GM19438 (cell line): ENCODE measurements around the gene ARHGAP19.

Experiments used
- ATAC-seq: cut with Tn5 transposase; IDR thresholded peaks from one replicate; pipeline ENCODE4 v1.9.1; 2021; ENCODE audit warnings: low read depth; ENCODE audit not compliant: unreplicated experiment

ARHGAP19 gene

DNA sequence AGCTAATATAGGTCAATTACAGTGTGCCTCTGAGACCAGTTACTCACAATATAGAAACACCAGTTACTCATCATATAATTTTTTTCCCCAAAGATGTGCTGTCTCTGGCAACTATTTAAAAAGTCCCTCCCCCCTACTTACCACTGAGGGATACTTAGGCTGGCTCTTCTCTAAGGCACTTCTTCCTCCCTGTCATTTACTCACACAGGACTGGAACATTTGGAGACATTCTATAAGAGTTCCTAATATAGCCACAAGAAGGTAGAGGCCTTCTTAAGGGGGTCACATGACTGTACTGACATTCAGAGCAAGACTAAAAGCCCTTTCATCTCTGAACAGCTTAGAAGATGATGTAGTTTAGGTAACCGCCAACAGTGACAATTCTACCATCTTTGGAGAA is 62.3 kb downstream of the ARHGAP19 start:
- ATAC-seq: no peak

DNA sequence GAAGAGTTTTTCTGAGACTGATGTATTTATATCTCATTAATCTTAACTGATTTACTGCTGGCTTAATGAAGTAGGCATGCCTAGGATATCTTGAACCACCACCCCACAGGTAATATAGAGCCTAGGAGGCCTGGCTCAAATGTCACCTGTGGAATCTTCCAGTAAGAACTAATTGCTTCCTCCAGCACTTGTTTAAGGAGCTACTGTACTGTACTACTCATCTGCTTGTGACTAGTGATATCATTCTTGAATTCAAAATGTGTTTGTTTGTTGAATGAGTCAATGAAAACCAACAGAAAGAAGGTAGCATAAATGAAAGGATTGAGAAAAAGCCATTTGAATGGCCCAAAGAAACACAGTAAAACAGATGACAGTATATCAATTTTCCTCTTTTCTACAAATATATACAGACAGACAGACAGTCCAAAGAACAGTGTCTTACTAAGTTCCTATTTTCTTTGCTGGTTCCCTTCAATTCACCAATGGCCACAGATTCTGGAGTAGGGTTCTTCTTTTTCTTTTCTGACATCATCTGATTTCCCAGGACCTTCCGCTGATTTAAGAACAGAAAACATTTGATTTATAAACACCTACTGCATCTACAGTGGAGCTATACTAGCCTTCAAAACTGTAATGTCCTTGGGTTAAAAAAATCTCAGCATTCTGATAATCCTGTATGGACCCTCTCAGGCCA is 63.0 kb downstream of the ARHGAP19 start:
- ATAC-seq: no peak

DNA sequence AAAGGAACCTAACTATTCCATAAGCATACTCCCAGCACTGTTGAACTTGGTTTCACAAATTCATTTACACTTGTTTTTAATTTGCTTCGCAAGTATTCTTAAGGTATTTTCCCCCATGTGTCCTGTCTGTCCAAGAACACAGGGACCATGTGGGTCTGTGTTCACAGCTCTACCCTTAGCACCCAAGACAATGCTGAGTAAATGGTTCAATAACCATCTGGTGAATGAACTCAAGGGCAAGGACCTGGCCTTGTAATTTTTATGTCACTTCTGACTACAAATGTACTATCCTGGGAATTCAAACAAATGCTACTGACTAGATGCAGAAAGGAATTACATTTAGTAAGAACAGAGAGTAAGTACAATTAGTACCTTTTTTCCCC is 63.7 kb downstream of the ARHGAP19 start:
- no peak for ATAC-seq

DNA sequence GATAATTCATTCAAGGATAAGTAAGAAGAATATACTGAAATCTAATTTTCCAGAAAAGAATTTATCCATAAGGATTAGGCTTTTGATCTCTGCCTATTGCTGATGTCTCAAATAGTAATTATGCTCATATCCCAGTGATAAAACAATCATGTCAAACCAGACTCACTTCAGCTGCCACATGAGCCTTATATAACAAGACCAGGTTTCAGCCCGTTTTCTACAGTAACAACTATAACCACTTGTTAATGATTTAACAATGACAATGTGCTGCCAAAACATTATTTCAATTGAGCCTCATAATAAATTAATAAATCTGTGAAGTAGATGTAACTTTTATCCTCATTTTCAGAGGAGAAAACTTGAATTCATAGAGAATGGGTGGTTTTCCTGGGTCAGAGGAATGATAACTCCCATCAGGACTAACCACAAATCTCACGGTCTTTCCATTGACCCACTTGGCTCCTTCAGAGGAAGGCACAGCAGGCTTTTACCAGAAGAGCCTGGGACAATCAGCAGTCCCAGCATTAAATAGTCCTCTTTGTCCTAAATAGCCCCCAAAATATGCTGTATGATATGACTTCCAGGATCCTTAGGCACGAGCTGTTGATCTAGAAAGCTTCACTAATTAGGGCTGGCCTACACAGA is 64.2 kb downstream of the ARHGAP19 start:
- ATAC-seq: no peak

DNA sequence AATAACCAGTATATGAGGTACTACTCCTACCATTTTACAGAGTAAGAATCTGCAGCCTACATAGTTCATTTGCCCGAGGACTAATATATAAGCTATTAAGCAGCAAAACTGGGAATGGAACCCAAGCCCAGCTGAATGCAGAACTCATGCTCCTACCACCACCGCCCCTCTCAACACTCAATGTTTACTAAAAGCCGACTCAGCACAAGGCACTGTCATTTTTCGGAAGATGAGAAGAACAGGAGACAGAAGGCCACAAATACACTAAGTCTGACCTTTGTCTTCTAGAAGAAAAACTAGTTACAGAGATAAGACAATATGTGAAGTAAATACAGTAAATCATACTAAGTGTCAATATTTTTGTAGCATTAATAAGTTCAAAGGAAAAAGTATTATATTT is 66.0 kb downstream of the ARHGAP19 start:
- no peak for ATAC-seq

DNA sequence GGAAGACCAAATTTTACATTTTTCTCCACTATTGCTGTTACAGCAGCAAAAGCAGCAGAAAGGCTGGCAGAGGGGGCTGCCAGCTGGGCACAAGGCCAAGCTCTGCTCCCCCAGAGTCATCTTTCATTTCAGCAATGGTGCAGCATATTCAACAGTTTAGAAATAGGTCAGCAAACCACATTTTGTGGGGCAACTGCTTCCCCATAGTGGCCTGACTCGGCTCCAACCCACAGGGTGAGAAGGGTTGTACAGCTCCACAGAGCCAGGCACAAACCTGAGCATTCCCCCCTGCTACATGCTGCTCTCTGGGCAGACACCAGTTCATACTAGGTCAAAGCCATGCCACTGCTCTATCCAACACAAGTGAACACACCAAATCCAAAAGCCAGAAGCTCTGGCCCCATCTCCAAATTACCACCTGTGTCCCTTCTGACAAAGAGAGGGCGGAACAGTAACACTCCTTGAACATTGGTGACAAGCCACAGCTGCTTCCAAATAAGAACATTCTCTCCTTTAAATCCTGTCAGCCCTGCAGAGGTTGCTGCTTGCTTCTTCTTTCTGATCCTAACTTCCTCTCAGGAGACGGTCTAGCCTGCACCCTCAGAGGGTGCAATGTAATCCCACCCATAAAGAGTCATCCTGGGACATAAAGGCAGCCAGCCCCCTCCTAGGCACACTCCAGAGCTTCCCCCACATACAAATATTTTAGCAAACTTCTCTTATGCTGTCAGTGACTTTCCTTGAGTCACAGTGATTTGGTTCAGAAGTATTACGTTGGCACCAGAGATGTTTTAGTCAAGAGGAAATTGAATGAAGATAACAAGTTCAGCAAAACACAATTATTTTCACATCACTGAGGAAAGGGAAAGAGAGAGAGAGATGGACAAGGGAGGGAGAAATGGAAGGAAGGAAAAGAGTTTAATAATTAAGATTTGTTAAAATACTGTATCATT is 67.7 kb downstream of the ARHGAP19 start:
- ATAC-seq: no peak

DNA sequence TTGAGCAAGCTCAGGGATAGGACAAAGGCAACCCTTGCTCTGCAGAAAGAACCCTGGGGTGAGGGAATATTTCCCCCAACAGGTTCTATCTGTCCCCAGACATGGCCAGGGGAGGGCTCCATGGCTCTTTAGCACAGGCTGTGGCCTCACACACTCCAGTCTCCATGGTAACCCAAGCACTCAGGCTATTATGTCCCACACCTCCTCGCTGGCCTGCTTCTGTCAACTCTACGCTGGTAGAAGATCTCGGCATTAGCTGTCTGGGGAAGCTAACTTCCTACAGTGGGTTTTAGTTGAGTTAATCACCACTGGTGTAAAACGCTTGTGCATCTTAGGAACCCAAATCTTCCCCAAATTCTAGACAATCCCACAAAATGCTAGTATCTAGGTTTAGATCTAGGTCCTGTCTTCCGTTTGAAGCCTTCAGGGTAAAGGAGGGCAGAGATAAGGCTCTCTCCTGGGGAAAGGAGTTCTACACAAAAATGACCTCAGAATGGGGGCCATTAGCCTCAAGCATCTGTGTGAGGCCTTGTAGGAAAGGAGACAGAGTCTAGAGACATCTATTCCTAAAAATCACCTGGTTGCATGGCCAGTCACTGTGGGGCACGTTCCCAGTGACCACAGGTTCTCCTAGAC is 70.0 kb downstream of the ARHGAP19 start:
- no peak for ATAC-seq

DNA sequence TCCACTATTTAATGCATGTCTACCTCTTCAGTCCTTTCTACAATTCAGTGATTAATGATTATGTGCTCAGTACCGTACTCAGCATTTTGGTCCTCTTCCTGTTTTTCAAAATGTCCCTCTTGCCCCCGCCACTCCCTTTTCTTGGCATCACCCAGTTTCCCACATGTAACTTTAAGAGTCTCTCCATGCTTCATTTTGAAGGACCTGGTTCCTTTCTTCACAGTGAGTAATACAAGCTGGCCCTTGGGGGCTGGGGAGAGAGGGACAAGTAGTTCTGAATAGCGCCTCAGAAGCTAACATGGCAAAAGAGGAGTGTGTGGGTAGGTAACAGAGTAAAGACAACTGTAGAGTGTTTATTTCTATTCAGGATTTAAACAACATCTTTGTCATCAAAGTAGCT is 72.1 kb downstream of the ARHGAP19 start:
- no peak for ATAC-seq

DNA sequence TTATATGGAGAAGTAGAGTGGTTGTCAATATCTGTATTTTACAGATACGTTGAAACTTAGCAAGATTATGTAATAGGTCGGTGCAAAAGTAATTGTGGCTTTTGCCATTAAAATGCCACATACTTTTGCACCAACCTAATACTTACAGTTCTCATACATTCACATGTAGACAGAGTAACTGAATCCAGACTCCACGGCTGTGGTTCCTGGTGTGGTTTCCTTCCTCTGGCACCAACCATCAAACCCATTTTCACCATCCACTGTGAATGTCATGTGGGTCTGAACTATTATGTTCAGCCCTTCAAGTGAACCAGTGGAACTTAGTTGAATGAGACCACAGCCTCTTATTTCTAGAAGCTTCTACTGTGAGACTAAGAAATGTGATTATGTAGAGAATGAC is 75.1 kb downstream of the ARHGAP19 start:
- ATAC-seq: no peak

DNA sequence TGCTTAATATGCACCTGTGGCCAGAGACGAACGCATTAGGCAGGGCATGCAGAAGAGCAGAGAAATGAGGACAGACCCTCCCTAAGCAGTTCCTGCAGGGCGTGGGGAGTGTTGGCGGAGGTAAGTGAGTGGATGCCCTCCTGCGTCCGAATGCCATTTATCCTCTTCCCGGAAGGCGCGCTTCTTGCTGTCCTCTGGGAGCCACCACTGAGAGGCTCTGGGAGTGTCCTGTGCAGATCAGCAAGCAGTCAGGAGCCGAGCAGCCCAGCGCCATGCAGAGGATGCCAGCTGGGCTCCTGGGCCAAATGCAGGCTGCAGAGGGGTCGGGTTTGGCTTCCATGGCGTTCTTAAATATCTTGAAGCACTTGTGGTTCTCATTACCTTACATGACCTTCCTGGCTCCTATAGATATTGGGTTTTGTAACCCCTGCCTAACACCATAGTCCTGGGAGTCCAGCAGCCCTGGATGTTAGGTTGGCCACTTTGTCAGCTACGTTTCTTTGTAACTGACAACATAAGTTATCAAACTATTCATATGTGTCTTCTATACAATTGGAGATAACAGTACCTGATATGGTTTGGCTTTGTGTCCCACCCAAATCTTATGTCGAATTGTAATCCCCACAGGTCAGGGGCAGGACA is 76.7 kb downstream of the ARHGAP19 start:
- no peak for ATAC-seq

DNA sequence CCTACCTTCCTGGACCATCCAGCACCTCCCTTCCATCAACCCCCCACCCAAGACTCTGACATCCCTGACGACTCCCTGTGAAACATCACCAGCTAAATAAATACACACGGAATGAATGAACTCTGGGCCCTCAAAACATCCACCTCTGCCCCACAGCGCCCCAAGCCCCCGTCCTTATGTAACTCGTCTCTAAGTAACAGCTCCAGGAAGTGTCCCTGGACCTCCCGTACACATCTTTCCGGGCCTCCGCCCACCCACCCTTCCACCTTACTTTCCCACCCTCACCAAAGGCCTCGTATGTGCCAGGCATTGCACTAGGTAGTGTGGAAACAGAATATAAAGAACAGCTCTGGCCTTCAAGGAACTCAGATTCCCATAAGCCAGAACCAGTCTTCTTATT is 79.0 kb downstream of the ARHGAP19 start:
- no peak for ATAC-seq

DNA sequence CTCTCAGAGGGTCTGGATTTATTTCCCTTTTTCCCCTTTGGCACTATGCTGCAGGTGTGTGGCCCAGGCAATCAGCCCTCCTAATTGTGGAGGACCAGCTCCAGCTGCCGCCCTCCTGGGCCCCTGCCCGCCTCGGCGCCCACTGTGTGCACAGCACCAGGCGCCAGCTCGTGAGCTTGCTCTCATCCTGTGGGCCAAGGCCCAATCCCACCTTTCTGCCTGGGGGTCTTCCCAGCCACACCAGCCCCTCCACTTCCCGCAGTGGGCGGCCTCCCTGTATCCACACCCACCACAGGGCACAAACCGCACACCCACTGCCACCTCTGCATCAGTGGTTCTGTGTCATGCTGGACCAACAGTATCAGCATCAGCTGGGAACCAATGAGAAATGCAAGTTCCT is 81.2 kb downstream of the ARHGAP19 start:
- no peak for ATAC-seq

DNA sequence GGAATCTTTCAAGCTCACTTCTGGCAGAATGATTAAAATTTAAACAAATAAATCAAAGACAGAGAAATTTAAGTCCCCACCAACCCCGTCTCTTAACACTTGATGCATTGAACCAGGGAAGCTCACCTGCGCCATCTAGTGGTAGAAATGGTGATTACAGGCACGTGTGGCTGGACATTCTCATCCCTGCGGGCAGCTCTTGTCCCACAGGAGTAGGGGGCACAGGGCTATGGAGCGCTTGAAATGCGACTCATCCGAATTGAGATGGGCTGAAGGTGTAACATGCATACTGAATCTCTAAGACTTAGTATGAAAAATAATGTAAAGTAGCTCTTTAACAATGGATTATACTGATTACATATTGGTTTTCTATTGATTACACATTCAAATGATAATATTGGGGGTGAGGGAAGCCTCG is 81.9 kb downstream of the ARHGAP19 start:
- no peak for ATAC-seq

DNA sequence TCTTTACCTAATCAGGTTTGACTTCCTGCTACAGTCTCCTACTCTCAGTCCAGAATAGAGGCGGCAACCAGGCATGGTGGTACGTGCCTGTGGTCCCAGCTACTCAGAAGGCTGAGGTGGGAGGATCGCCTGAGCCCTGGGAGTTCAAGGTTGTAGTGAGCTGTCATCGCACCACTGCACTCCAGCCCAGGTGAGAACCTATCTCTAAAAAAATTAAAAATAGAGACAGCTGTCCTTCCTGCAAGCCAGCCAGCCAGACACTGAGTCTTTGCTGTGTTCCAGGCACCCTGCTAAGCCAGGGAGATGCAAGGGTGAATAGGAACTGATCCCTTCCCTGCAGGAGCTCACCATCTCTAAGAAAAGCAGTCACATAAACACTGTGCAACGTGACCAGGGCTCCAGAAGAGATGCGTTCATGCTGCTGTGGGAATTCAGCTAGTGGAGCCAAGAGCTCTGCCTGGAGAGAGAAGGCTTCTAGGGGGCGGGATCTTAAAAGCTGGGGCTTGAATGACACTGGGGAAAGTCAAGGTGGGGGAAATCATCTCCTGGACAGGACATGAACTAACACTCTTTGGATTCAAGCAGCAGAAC is 84.6 kb downstream of the ARHGAP19 start:
- ATAC-seq: no peak

DNA sequence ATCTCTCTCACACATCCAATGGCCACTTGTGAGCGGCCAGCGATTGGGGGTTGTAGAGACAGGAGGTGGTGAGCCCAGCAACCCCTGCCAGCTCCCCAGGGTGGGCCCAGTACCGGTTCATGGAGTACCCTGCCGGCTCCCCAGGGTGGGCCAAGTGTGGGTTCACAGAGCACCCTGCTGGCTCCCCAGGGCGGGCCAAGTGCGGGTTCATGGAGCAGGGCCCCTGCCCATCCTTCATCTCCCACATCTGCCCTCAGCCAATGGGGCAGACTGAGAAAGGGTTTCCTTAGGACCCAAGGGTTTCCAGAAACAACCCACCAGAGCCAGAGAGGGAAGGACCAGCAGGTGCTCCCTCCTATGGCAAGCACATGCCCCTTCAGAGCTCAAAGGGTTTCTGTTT is 85.3 kb downstream of the ARHGAP19 start:
- no peak for ATAC-seq

DNA sequence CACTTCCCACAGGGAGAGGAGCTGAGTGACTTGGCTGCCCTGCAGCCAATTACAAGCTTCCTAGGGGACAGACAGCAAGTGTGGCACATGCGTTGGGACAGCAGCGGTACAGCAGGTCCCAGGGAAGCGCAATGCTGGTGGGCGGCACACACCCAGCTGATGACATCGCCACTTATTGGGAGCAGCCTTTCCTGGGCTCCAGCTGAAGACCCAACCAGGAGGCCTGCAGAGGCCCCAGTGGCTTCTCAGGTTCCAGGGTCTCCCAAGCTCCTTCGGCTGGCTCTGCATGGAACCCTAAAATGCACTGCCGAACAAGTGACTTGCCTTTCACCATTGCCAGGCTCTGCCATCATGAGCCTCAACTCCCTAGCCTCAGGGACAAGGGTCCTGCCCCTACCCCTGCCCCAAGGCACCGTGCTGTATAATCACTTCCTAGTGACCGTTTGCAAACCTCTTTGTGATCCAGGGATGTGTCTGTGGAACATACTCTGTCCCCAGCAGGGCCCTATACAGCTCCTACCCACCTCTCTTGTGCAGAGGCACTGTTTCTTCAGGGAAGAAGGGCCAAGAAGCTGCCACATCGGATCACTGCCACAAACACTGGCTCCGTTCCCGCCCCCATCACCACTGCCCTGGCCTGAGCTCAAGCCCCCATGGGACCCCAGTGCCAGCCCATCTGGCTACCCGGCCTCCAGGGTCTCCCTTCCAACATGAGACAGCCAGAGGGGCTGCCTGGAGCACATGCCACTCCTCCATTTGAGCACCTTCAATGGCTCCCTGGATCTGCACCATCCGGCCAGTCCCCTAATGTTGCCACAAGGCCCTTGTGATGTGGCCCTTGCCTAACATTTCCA is 87.4 kb downstream of the ARHGAP19 start:
- ATAC-seq: no peak

DNA sequence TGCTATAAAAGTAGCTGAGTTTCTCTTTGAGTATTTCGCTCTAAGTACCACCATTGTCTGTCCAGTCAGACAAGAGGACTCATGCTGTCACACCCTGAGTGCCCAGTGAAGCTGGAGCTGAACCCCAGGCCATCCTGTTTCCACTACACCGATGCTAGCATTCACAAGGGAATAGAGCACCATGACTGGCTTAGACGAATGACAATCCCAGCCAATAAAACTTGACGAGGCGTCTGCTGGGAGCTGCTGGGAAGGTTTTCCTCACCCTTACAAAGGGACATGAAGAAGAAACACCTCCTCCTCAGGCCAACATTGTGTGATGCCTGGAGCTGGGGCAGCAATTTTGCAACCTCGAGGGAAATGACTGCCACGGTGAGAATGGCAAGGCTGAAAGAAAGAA is 89.2 kb downstream of the ARHGAP19 start:
- ATAC-seq: no peak

DNA sequence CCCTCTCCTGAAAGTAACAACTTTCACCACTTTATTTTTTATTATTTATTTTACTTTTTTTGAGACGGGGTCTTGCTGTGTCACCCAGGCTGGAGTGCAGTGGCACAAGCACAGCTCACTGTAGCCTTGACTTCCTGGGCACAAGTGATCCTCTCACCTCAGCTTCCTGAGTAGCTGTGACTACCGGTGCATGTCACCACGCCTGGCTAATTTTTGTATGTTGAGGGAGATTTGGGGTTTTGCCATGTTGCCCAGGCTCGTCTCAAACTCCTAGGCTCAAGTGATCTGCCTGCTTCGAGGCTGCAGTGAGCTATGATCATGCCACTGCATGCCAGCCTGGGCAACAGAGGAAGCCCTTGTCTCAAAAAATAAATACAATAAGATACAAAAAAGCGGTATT is 91.8 kb downstream of the ARHGAP19 start:
- no peak for ATAC-seq

DNA sequence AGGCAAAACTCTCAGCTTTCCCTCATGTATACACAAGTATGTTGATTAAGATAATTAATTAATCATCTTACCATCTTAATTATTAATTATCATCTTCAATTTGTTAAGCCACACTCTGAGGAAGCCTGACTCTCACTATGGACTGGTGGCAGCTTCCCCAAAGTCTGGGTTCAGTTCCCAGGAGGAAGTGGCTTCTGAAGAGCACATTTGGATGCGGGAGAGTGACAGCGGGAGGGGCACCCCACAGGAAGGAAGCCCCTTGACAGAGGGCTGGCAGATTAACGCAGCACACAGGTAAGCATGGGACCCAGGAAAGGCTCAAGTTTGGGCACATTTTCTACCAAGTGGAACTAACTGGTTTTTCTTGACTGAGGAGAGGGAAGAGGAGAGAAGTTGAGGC is 93.3 kb downstream of the ARHGAP19 start:
- ATAC-seq: no peak
